ENCODE results near the gene IFIT1. TPM values are rescaled to one million over a fixed set of nuclear protein-coding genes. Genes with fewer than 3 reads are reported as not detected.

IFIT1 gene
- 10 to 100 TPM in 1 of 3 donors, 1 to 10 TPM in 2; 6.2 to 21.5 (median 8.3) TPM for total RNA-seq
- long read RNA-seq, donor 1, transcript IFIT1-201 (2 exons, 1,880 nt): major isoform, 17 of 17 reads
- long read RNA-seq, donor 1, partial matches to known transcripts: 0 of 17 reads
- long read RNA-seq, donor 1, other reads (novel, unspliced or antisense): 0 of 17 reads
- long read RNA-seq, donor 2, transcript IFIT1-201 (2 exons, 1,880 nt): major isoform, 12 of 13 reads
- long read RNA-seq, donor 2, partial matches to known transcripts: 1 of 13 reads
- long read RNA-seq, donor 2, other reads (novel, unspliced or antisense): 0 of 13 reads

- Histone ChIP-seq H3K4me1 (ENCODE audit: low read depth) (peaks cover 19% of the 10 kb centered on the region), H3K36me3 (ENCODE audit: low read depth) (no peaks in the 10 kb centered on the region), H3K9me3 (no peaks in the 10 kb centered on the region), H3K4me3 (peak within 1 kb of the TSS; percentile 17)
- intact Hi-C loops (cut with DNase I, micrococcal nuclease): no loop called here
- no peak for TF ChIP-seq CTCF (IDR thresholded peaks at IDR 0.05)
- peak in 1 of 3 donors; percentile 78 for DNase-seq
- peak; percentile 95 for ATAC-seq
Observed at GRCh38 chr10:89391907-89392756, at the start of gene IFIT1. Gene IFIT1 (plus strand): TSS chr10:89392623. CDS start chr10:89392713, 90 bp downstream.

GRCh38 chr10:89343089-89343767 is 49.2 kb upstream of the IFIT1 start:
- peaks cover 12% of the 10 kb centered on the region for H3K4me1 ChIP-seq (ENCODE audit: low read depth)
- H3K9me3 ChIP-seq: no peaks in the 10 kb centered on the region
- intact Hi-C loops (cut with DNase I, micrococcal nuclease): no loop called here
- H3K4me3 ChIP-seq: no peak overlapping the region
- TF ChIP-seq CTCF (IDR thresholded peaks at IDR 0.05): no peak
- ATAC-seq: no peak
- H3K36me3 ChIP-seq (ENCODE audit: low read depth): no peaks in the 10 kb centered on the region
- DNase-seq: no peak

GRCh38 chr10:89344156-89344555 is 48.3 kb upstream of the IFIT1 start:
- intact Hi-C loops (cut with DNase I, micrococcal nuclease): no loop called here
- H3K9me3 ChIP-seq: no peaks in the 10 kb centered on the region
- no peaks in the 10 kb centered on the region for H3K36me3 ChIP-seq (ENCODE audit: low read depth)
- no peak for DNase-seq
- no peak overlapping the region for H3K4me3 ChIP-seq
- no peak for TF ChIP-seq CTCF (IDR thresholded peaks at IDR 0.05)
- no peak for ATAC-seq
- H3K4me1 ChIP-seq (ENCODE audit: low read depth): peaks cover 12% of the 10 kb centered on the region

GRCh38 chr10:89345367-89346000 is 46.9 kb upstream of the IFIT1 start:
- intact Hi-C loops (cut with DNase I, micrococcal nuclease): no loop called here
- Histone ChIP-seq H3K4me3 (no peak overlapping the region), H3K9me3 (no peaks in the 10 kb centered on the region), H3K4me1 (ENCODE audit: low read depth) (peaks cover 19% of the 10 kb centered on the region), H3K36me3 (ENCODE audit: low read depth) (no peaks in the 10 kb centered on the region)
- no peak for TF ChIP-seq CTCF (IDR thresholded peaks at IDR 0.05)
- ATAC-seq (no peak), DNase-seq (no peak)

All from mucosa of descending colon (tissue), 3 donors.